GM23248 (cell line): Measurements from ENCODE around the gene MEMO1. TPM values are rescaled to one million over a fixed set of nuclear protein-coding genes. Genes with fewer than 3 reads are reported as not detected.

Experiments
- DNase-seq: peaks from one replicate; pipeline ENCODE4 v3.0.0-alpha.2; 2015
- H2AFZ ChIP-seq: fragments of 200-600 bp; sonication (generic); 2 replicates; pipeline ENCODE4 v1.6.1; 2016; ENCODE audit warnings: antibody characterized with exemption
- H3F3A ChIP-seq: fragments of 200-600 bp; sonication (generic); 2 replicates; pipeline ENCODE4 v1.6.1; 2016; ENCODE audit warnings: mild to moderate bottlenecking, antibody characterized with exemption, mixed run types; ENCODE audit not compliant: insufficient read depth
- H3K27ac ChIP-seq: fragments of 200-600 bp; sonication (generic); 2 replicates; pipeline ENCODE4 v1.5.1; 2016; ENCODE audit warnings: mild to moderate bottlenecking
- H3K27me3 ChIP-seq: fragments of 200-600 bp; sonication (generic); replicated peaks from 2 replicates; pipeline ENCODE4 v1.6.1; 2016; ENCODE audit warnings: mild to moderate bottlenecking; ENCODE audit not compliant: insufficient read depth
- H3K36me3 ChIP-seq: fragments of 200-600 bp; sonication (generic); 2 replicates; pipeline ENCODE4 v1.6.1; 2016; ENCODE audit warnings: low read depth, mild to moderate bottlenecking
- H3K4me1 ChIP-seq: fragments of 200-600 bp; sonication (generic); 2 replicates; pipeline ENCODE4 v1.6.1; 2016; ENCODE audit warnings: mild to moderate bottlenecking; ENCODE audit not compliant: insufficient read depth
- H3K4me2 ChIP-seq: fragments of 200-600 bp; sonication (generic); one replicate; pipeline ENCODE4 v1.6.1; 2016; ENCODE audit warnings: mild to moderate bottlenecking; ENCODE audit not compliant: unreplicated experiment
- H3K4me3 ChIP-seq: fragments of 200-600 bp; sonication (generic); 2 replicates; pipeline ENCODE4 v1.5.1; 2016; ENCODE audit warnings: mild to moderate bottlenecking
- H3K79me2 ChIP-seq: fragments of 200-600 bp; sonication (generic); 2 replicates; pipeline ENCODE4 v1.6.1; 2016; ENCODE audit warnings: mild to moderate bottlenecking; ENCODE audit not compliant: insufficient read depth
- H3K9ac ChIP-seq: fragments of 200-600 bp; sonication (generic); 2 replicates; pipeline ENCODE4 v1.6.1; 2016; ENCODE audit warnings: mild to moderate bottlenecking
- H3K9me2 ChIP-seq: fragments of 200-600 bp; sonication (generic); 2 replicates; pipeline ENCODE4 v1.6.1; 2016; ENCODE audit warnings: mixed run types, mild to moderate bottlenecking, moderate library complexity; ENCODE audit not compliant: insufficient read depth
- H3K9me3 ChIP-seq: fragments of 200-600 bp; sonication (generic); one replicate; pipeline ENCODE4 v1.6.1; 2017; ENCODE audit warnings: low read depth
- H4K20me1 ChIP-seq: fragments of 200-600 bp; sonication (generic); 2 replicates; pipeline ENCODE4 v1.6.0; 2016; ENCODE audit not compliant: insufficient read depth
- EZH2 ChIP-seq: fragments of 200-600 bp; sonication (generic); IDR thresholded peaks from 2 replicates; pipeline ENCODE4 v1.6.1; 2018; ENCODE audit warnings: antibody characterized with exemption, mild to moderate bottlenecking; ENCODE audit not compliant: insufficient read depth, poor library complexity, severe bottlenecking
- EZH2phosphoT487 ChIP-seq: fragments of 200-600 bp; sonication (generic); IDR thresholded peaks from 2 replicates; pipeline ENCODE4 v1.6.1; 2018; ENCODE audit warnings: antibody characterized with exemption, moderate library complexity, mild to moderate bottlenecking, low read depth; ENCODE audit not compliant: insufficient read depth
- whole genome bisulfite sequencing, 2 experiments: methylation state at CpG; one replicate each; pipeline ENCODE4 v1.1.6; 2015 to 2017; ENCODE audit warnings: low lambda C conversion rate in 2 of 2, low coverage in 1 of 2; ENCODE audit errors: missing lambda C conversion rate in 2 of 2; 5-methylcytosine and 5-hydroxymethylcytosine counted together
- in situ Hi-C: fragments of 300-500 bp; cut with MboI; formaldehyde crosslinking; loops from 2 replicates; pipeline ENCODE4 v1.15.0; 2020
- polyA plus RNA-seq: library from polyadenylated mRNA; unstranded; fragments of >200 nt; fragmentation: Nextera tagmentation; extraction: Ambion mirVana; gene quantifications from 2 replicates; pipeline ENCODE4 v1.2.1, GENCODE V29; 2016
- total RNA-seq: library from RNA; depleted of rRNA; stranded (reverse); fragments of >200 nt; shearing (Covaris generic); gene quantifications from 2 replicates; pipeline ENCODE4 v1.2.3, GENCODE V29; 2014

The MEMO1 gene
- total and polyA plus RNA-seq, 2 experiments from 2014 or later: 36.2 to 46.3 TPM

DNA sequence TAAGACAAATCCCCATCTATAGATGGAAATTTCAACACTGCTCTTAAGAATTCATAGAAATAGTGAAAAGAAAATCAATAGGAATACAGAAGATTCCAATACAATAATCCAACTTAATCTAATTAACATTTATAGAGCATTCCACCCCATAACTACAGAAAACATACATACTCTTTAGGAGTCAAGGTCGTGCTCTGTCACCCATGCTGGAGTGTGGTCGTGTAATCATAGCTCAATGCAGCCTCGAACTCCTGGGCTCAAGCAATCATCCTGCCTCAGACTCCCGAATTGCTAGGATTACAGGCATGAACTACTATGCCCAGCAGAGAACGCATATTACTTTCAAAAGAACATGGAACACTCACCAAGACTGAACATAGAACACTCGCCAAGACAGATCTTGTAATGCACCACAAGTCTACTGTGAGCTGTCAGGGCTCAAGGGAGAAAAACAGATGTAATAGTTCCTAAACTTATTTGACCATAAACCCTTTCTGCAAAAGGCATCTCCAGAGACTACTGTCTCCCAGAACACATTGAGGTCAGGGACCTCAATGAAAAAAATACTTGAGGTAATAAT, 14.1 kb downstream of the MEMO1 start:
- Histone ChIP-seq H4K20me1 (peaks cover 12% of the 10 kb centered on the region), H3K9me3 (no peaks in the 10 kb centered on the region), H3F3A (no peaks in the 10 kb centered on the region; the same call in 1 of the 2 replicates), H3K27me3 (no peaks in the 10 kb centered on the region), H3K79me2 (peaks cover 100% of the 10 kb centered on the region), H3K36me3 (no peaks in the 10 kb centered on the region), H3K4me2 (no peak overlapping the region), H3K9me2 (no peaks in the 10 kb centered on the region), H3K27ac (no peak overlapping the region), H2AFZ (no peak overlapping the region), H3K4me3 (no peak overlapping the region), H3K9ac (no peak overlapping the region), H3K4me1 (peaks cover 9% of the 10 kb centered on the region; the same call in 1 of the 2 replicates)
- 90% methylated on average over 6 of the region's 6 CpGs for WGBS, 2 experiments
- TF ChIP-seq EZH2phosphoT487 (no peak), EZH2 (no peak)
- DNase-seq: no peak
- in situ Hi-C loops: no loop called here

DNA sequence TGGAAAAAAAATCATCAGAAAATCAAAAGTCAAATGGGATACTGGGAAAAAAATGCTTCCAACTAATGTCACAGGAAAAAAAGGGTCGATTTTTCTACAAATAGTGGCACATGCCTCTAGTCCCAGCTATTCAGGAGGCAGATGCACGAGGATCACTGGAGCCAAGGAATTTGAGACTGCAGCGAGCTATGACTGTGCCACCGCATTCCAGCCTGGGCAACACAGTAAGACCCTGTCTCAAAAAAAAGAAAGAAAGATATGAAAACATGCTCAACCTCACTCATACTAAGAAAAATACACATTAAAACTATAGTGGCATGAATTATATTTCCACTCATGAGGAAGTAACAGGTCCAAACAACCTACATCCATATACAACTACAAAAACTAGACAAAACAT, 17.9 kb downstream of the MEMO1 start:
- no peak overlapping the region for H2AFZ ChIP-seq
- no peaks in the 10 kb centered on the region; the same call in 1 of the 2 replicates for H3F3A ChIP-seq
- H3K79me2 ChIP-seq: peaks cover 100% of the 10 kb centered on the region
- no peak overlapping the region for H3K4me3 ChIP-seq
- H3K9me3 ChIP-seq: no peaks in the 10 kb centered on the region
- peaks cover 16% of the 10 kb centered on the region for H4K20me1 ChIP-seq
- peaks cover 12% of the 10 kb centered on the region for H3K4me1 ChIP-seq
- H3K27me3 ChIP-seq: no peaks in the 10 kb centered on the region
- no peaks in the 10 kb centered on the region for H3K9me2 ChIP-seq
- H3K9ac ChIP-seq: no peak overlapping the region
- no peak overlapping the region for H3K4me2 ChIP-seq
- WGBS, 2 experiments: 72 to 82% methylated on average over 4 of the region's 4 CpGs
- no peaks in the 10 kb centered on the region for H3K36me3 ChIP-seq
- H3K27ac ChIP-seq: no peak overlapping the region
- no peak for TF ChIP-seq EZH2
- no peak for TF ChIP-seq EZH2phosphoT487
- in situ Hi-C loops: no loop called here
- no peak for DNase-seq

DNA sequence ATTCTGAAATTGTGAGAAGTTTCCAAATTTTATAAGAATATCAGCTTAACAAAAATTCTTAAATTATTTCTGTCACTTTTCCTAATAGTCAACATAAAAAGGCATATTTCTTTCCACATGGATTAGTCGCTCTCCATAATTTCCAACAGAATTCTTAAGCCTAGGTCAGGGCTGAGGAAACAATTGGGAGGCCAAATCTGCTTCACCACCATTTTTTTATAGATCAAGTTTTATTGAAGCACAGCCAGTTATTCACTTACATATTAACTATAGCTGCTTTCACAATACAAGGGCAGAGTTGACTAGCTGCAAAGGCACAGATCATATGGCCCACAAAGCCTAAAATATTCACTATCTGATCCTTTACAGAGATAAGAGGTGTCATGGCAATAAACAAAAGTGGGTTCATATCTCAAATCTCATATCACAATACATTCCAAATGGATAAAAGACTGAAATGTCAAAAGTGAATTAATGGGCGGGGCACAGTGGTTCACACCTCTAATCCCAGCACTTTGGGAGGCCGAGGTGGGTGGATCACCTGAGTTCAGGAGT, 18.7 kb downstream of the MEMO1 start:
- Histone ChIP-seq H3K9me2 (no peaks in the 10 kb centered on the region), H3K27ac (no peak overlapping the region), H3K9ac (no peak overlapping the region), H3K4me1 (peaks cover 12% of the 10 kb centered on the region), H3K27me3 (no peaks in the 10 kb centered on the region), H3F3A (peaks cover 3% of the 10 kb centered on the region; the same call in 1 of the 2 replicates), H3K4me2 (no peak overlapping the region), H2AFZ (no peak overlapping the region), H3K36me3 (no peaks in the 10 kb centered on the region), H3K4me3 (no peak overlapping the region), H3K79me2 (peaks cover 100% of the 10 kb centered on the region), H4K20me1 (peaks cover 14% of the 10 kb centered on the region), H3K9me3 (no peaks in the 10 kb centered on the region)
- in situ Hi-C loops: no loop called here
- WGBS, 2 experiments: 96 to 100% methylated on average over 3 of the region's 3 CpGs
- no peak for DNase-seq
- TF ChIP-seq EZH2 (no peak), EZH2phosphoT487 (no peak)

DNA sequence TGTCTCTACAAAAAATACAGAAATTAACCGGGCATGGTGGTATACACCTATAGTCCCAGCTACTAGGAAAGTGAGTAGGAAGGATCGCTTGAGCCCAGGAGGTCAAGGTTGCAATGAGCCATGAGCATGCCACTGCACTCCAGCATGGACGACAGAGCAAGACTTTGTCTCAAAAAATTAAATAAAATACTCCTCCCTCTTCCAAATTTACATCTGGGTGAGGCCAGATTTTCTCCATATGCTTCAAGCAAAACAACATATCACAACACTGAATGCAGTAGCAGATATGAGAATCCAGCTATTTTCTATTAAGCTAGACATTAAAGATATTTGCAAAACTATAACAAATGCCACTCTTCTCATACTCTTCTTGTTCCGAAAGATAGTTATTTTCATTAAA, 20.9 kb downstream of the MEMO1 start:
- Histone ChIP-seq H3K9ac (no peak overlapping the region), H2AFZ (no peak overlapping the region), H3F3A (peaks cover 6% of the 10 kb centered on the region; the same call in 1 of the 2 replicates), H3K4me2 (no peak overlapping the region), H3K4me1 (peaks cover 12% of the 10 kb centered on the region), H3K27me3 (no peaks in the 10 kb centered on the region), H3K36me3 (no peaks in the 10 kb centered on the region), H3K9me2 (no peaks in the 10 kb centered on the region), H3K4me3 (no peak overlapping the region), H3K79me2 (peaks cover 100% of the 10 kb centered on the region), H4K20me1 (peaks cover 23% of the 10 kb centered on the region), H3K9me3 (no peaks in the 10 kb centered on the region), H3K27ac (no peak overlapping the region)
- WGBS, 2 experiments: 78 to 80% methylated on average over 4 of the region's 4 CpGs
- no peak for DNase-seq
- in situ Hi-C loops: no loop called here
- no peak for TF ChIP-seq EZH2
- TF ChIP-seq EZH2phosphoT487: no peak
